Peyer's patch (tissue), 4 donors: ENCODE results near the gene MEPE.

Source experiments
- POLR2A ChIP-seq, 2 donors: fragments of 450-650 bp; IDR thresholded peaks; one replicate each; pipeline ENCODE4 v1.5.1; 2017; ENCODE audit warnings: antibody characterized with exemption in 2 of 2, mild to moderate bottlenecking in 2 of 2, moderate library complexity in 2 of 2
- TF ChIP-seq, protein P1 (sequence below), 6 experiments: fragments of 450-650 bp in 4 of 6; fragments of 200-600 bp in 2 of 6; sonication (generic) in 1 of 6; IDR thresholded peaks; one replicate each; pipeline ENCODE4 v1.5.1; 2017 to 2019; ENCODE audit warnings: antibody characterized with exemption in 6 of 6, mild to moderate bottlenecking in 3 of 6, moderate library complexity in 1 of 6

GRCh38 chr4:87819281-87819919, 13.4 kb upstream of the MEPE start:
- TF ChIP-seq, protein P1, sequence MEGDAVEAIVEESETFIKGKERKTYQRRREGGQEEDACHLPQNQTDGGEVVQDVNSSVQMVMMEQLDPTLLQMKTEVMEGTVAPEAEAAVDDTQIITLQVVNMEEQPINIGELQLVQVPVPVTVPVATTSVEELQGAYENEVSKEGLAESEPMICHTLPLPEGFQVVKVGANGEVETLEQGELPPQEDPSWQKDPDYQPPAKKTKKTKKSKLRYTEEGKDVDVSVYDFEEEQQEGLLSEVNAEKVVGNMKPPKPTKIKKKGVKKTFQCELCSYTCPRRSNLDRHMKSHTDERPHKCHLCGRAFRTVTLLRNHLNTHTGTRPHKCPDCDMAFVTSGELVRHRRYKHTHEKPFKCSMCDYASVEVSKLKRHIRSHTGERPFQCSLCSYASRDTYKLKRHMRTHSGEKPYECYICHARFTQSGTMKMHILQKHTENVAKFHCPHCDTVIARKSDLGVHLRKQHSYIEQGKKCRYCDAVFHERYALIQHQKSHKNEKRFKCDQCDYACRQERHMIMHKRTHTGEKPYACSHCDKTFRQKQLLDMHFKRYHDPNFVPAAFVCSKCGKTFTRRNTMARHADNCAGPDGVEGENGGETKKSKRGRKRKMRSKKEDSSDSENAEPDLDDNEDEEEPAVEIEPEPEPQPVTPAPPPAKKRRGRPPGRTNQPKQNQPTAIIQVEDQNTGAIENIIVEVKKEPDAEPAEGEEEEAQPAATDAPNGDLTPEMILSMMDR (IDR thresholded peaks at IDR 0.05) = no peak
- no peak for TF ChIP-seq POLR2A (IDR thresholded peaks at IDR 0.05)
